Measurements from ENCODE around the gene ARHGAP24. TPM values are rescaled to one million over a fixed set of nuclear protein-coding genes. Genes with fewer than 3 reads are reported as not detected.
"Not testable (repeated sequence)": the region's sequence is repeated elsewhere in the genome, so short reads cannot be mapped to it uniquely, and the experiment has no call there.

ARHGAP24 gene
- total and polyA plus RNA-seq, 4 donors: 16.1 to 40.5 (median 24.4) TPM

DNA sequence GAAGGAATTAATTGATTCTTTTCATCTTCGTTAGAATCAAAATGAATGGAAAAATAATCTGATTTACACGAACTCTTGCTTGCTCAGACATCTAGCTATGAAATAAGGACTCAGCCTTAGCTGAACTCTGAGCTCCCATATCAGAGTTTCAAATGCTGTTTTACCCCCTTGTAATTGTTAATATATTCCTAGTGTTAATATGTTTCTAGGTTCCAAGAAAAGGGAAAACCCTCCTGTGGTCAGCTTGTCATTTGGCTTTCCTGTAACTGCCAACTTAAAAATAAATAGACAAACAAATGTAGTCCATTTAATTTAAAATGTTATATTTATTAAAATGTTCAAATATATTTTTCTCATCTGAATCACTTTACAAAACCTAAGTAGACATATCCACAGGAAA lies 432.1 kb downstream of the ARHGAP24 start:
- WGBS (ENCODE audit: insufficient coverage): no CpG with 5 or more reads among the region's 2 CpGs
- DNase-seq (ENCODE audit: low read depth in 4 of 6, low spot score in 6 of 6): no peak
- H3K4me3 ChIP-seq (ENCODE audit: low read depth, low read length): no peak overlapping the region
- H3K9me3 ChIP-seq (ENCODE audit: control insufficient read depth, insufficient read depth, low read length): no peaks in the 10 kb centered on the region
- no peaks in the 10 kb centered on the region for H3K27me3 ChIP-seq (ENCODE audit: control insufficient read depth, insufficient read depth, low read length)
- no peaks in the 10 kb centered on the region for H3K36me3 ChIP-seq (ENCODE audit: control insufficient read depth, insufficient read depth, low read length)
- H3K27ac ChIP-seq (ENCODE audit: low read depth, low read length): no peak overlapping the region
- no peaks in the 10 kb centered on the region for H3K4me1 ChIP-seq (ENCODE audit: control insufficient read depth, insufficient read depth, low read length)

DNA sequence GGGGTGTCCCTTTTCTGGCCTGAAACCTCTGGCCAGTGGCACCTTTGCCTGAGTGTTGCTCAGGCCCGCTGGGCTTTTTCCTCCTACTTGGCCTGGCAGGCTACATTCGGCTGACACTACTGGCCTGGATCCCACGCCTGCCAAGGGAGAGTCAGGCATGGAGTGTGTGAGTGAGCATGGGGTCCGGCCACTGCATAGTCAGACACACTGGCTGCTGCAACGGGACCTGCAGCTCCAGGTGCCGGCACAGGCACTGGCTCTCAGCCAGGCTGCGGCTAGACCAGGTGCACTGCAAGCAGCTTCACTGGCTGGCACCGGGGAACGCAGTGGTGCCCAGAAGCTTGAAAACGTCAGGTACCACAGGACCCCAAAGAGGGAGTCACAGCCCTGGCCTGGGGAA lies 434.9 kb downstream of the ARHGAP24 start:
- H3K27me3 ChIP-seq (ENCODE audit: control insufficient read depth, insufficient read depth, low read length): no peaks in the 10 kb centered on the region
- no peaks in the 10 kb centered on the region for H3K36me3 ChIP-seq (ENCODE audit: control insufficient read depth, insufficient read depth, low read length)
- no peak for DNase-seq (ENCODE audit: low read depth in 4 of 6, low spot score in 6 of 6)
- no peaks in the 10 kb centered on the region for H3K9me3 ChIP-seq (ENCODE audit: control insufficient read depth, insufficient read depth, low read length)
- no peak overlapping the region for H3K4me3 ChIP-seq (ENCODE audit: low read depth, low read length)
- H3K4me1 ChIP-seq (ENCODE audit: control insufficient read depth, insufficient read depth, low read length): no peaks in the 10 kb centered on the region
- H3K27ac ChIP-seq (ENCODE audit: low read depth, low read length): no peak overlapping the region
- 81% methylated on average over 10 of the region's 10 CpGs for WGBS (ENCODE audit: insufficient coverage)

DNA sequence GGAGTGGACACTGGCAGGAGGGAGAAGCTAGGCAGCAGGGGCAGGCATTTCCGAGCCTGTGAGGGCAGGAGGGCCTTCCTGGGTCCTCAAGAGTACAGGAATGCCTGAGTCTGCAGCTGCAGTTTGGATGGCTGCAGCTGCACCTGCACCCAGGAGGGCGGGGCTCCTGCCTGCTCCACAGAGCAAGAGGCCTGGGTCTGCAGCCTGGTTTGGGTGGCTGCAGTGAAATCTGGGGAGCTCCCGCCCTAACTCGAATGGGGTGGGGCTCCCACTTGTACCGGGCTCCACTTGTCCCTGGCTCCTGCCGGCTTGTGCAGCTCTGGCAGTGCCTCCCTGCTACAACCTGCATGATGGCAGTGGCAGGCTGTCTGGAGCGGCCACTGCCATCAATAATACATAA lies 436.0 kb downstream of the ARHGAP24 start:
- DNase-seq (ENCODE audit: low read depth in 4 of 6, low spot score in 6 of 6): no peak
- H3K4me3 ChIP-seq (ENCODE audit: low read depth, low read length): no peak overlapping the region
- 76% methylated on average over 6 of the region's 7 CpGs for WGBS (ENCODE audit: insufficient coverage)
- H3K9me3 ChIP-seq (ENCODE audit: control insufficient read depth, insufficient read depth, low read length): no peaks in the 10 kb centered on the region
- no peaks in the 10 kb centered on the region for H3K36me3 ChIP-seq (ENCODE audit: control insufficient read depth, insufficient read depth, low read length)
- H3K27me3 ChIP-seq (ENCODE audit: control insufficient read depth, insufficient read depth, low read length): no peaks in the 10 kb centered on the region
- no peaks in the 10 kb centered on the region for H3K4me1 ChIP-seq (ENCODE audit: control insufficient read depth, insufficient read depth, low read length)
- no peak overlapping the region for H3K27ac ChIP-seq (ENCODE audit: low read depth, low read length)

GRCh38 chr4:85913931-85914694 lies 439.2 kb downstream of the ARHGAP24 start:
- WGBS (ENCODE audit: insufficient coverage): no CpG with 5 or more reads among the region's 5 CpGs
- no peaks in the 10 kb centered on the region for H3K4me1 ChIP-seq (ENCODE audit: control insufficient read depth, insufficient read depth, low read length)
- H3K9me3 ChIP-seq (ENCODE audit: control insufficient read depth, insufficient read depth, low read length): no peaks in the 10 kb centered on the region
- DNase-seq (ENCODE audit: low read depth in 4 of 6, low spot score in 6 of 6): no peak
- H3K36me3 ChIP-seq (ENCODE audit: control insufficient read depth, insufficient read depth, low read length): no peaks in the 10 kb centered on the region
- no peak overlapping the region for H3K27ac ChIP-seq (ENCODE audit: low read depth, low read length)
- no peak overlapping the region for H3K4me3 ChIP-seq (ENCODE audit: low read depth, low read length)
- H3K27me3 ChIP-seq (ENCODE audit: control insufficient read depth, insufficient read depth, low read length): no peaks in the 10 kb centered on the region

DNA sequence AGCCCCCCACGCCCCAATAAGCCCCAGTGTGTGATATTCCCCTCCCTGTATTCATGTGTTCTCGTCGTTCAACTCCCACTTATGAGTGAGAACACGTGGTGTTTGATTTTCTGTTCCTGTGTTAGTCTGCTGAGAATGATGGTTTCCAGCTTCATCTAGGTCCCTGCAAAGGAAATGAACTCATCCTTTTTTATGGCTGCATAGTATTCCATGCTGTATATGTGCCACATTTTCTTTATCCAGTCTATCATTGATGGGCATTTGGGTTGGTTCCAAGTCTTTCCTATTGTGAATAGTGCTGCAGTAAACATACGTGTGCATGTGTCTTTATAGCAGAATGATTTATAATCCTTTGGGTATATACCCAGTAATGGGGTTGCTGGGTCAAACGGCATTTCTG lies 440.6 kb downstream of the ARHGAP24 start:
- H3K9me3 ChIP-seq (ENCODE audit: control insufficient read depth, insufficient read depth, low read length); H3K27ac ChIP-seq (ENCODE audit: low read depth, low read length); H3K27me3 ChIP-seq (ENCODE audit: control insufficient read depth, insufficient read depth, low read length); DNase-seq (ENCODE audit: low read depth in 4 of 6, low spot score in 6 of 6); H3K4me1 ChIP-seq (ENCODE audit: control insufficient read depth, insufficient read depth, low read length); H3K36me3 ChIP-seq (ENCODE audit: control insufficient read depth, insufficient read depth, low read length); H3K4me3 ChIP-seq (ENCODE audit: low read depth, low read length): not testable (repeated sequence)
- 83% methylated on average over 1 of the region's 6 CpGs for WGBS (ENCODE audit: insufficient coverage)

DNA sequence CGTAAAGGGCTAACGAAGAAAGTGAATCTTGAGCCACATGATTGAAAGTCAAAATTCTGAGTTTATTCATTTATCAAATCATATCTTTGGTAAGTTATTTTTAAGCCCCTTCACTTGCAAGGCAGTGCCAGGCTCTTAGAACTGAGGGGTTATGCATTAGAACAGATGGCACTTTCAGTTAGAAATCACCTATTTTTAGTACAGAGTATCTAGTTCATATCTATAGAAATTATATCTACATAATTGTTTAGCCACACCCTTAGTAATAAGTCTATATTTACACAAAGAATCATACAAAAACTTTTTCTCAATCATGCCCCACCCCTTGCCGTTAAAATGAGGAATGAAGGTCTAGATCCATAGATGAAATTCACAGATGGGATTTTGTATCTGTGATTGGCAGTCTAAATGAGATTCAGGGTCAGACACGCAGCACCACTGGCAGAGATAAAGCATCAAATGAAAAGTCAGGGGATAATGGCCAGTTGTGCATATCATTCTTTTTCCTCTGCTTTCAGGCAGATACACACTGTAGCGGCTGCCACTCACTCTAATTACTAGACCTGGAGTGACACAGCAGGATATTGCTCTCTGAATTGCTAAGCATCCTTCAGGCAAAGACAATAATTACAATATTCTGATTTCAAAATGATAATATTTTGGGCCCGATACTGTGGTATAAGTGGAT lies 444.4 kb downstream of the ARHGAP24 start:
- Histone ChIP-seq H3K4me1 (ENCODE audit: control insufficient read depth, insufficient read depth, low read length) (no peaks in the 10 kb centered on the region), H3K36me3 (ENCODE audit: control insufficient read depth, insufficient read depth, low read length) (no peaks in the 10 kb centered on the region), H3K4me3 (ENCODE audit: low read depth, low read length) (no peak overlapping the region), H3K27ac (ENCODE audit: low read depth, low read length) (no peak overlapping the region), H3K27me3 (ENCODE audit: control insufficient read depth, insufficient read depth, low read length) (no peaks in the 10 kb centered on the region), H3K9me3 (ENCODE audit: control insufficient read depth, insufficient read depth, low read length) (no peaks in the 10 kb centered on the region)
- peak in 1 of 6 donors; percentile 42 for DNase-seq (ENCODE audit: low read depth in 4 of 6, low spot score in 6 of 6)
- 67% methylated on average over 1 of the region's 6 CpGs for WGBS (ENCODE audit: insufficient coverage)

GRCh38 chr4:85925071-85925470 lies 450.1 kb downstream of the ARHGAP24 start:
- no peak overlapping the region for H3K4me3 ChIP-seq (ENCODE audit: low read depth, low read length)
- no peak overlapping the region for H3K27ac ChIP-seq (ENCODE audit: low read depth, low read length)
- no peaks in the 10 kb centered on the region for H3K36me3 ChIP-seq (ENCODE audit: control insufficient read depth, insufficient read depth, low read length)
- WGBS (ENCODE audit: insufficient coverage): 70% methylated on average over 4 of the region's 6 CpGs
- H3K4me1 ChIP-seq (ENCODE audit: control insufficient read depth, insufficient read depth, low read length): peaks cover 4% of the 10 kb centered on the region
- DNase-seq (ENCODE audit: low read depth in 4 of 6, low spot score in 6 of 6): no peak
- no peaks in the 10 kb centered on the region for H3K27me3 ChIP-seq (ENCODE audit: control insufficient read depth, insufficient read depth, low read length)
- H3K9me3 ChIP-seq (ENCODE audit: control insufficient read depth, insufficient read depth, low read length): no peaks in the 10 kb centered on the region

GRCh38 chr4:85928775-85929591 lies 454.0 kb downstream of the ARHGAP24 start:
- Histone ChIP-seq H3K27me3 (ENCODE audit: control insufficient read depth, insufficient read depth, low read length) (no peaks in the 10 kb centered on the region), H3K27ac (ENCODE audit: low read depth, low read length) (no peak overlapping the region), H3K4me3 (ENCODE audit: low read depth, low read length) (no peak overlapping the region), H3K36me3 (ENCODE audit: control insufficient read depth, insufficient read depth, low read length) (no peaks in the 10 kb centered on the region), H3K4me1 (ENCODE audit: control insufficient read depth, insufficient read depth, low read length) (peaks cover 12% of the 10 kb centered on the region), H3K9me3 (ENCODE audit: control insufficient read depth, insufficient read depth, low read length) (no peaks in the 10 kb centered on the region)
- WGBS (ENCODE audit: insufficient coverage): 83% methylated on average over 1 of the region's 5 CpGs
- peak in 1 of 6 donors; percentile 24 for DNase-seq (ENCODE audit: low read depth in 4 of 6, low spot score in 6 of 6)

- H3K27ac ChIP-seq (ENCODE audit: low read depth, low read length): no peak overlapping the region
- 7% methylated on average over 3 of the region's 10 CpGs for WGBS (ENCODE audit: insufficient coverage)
- H3K36me3 ChIP-seq (ENCODE audit: control insufficient read depth, insufficient read depth, low read length): no peaks in the 10 kb centered on the region
- H3K4me3 ChIP-seq (ENCODE audit: low read depth, low read length): peak overlapping the region; percentile 2
- no peaks in the 10 kb centered on the region for H3K9me3 ChIP-seq (ENCODE audit: control insufficient read depth, insufficient read depth, low read length)
- no peaks in the 10 kb centered on the region for H3K27me3 ChIP-seq (ENCODE audit: control insufficient read depth, insufficient read depth, low read length)
- peak in 5 of 6 donors; percentile 23 to 83 (median 38) for DNase-seq (ENCODE audit: low read depth in 4 of 6, low spot score in 6 of 6)
- peaks cover 12% of the 10 kb centered on the region for H3K4me1 ChIP-seq (ENCODE audit: control insufficient read depth, insufficient read depth, low read length)
These were observed 455.2 kb downstream of the ARHGAP24 start for GRCh38 chr4:85929961-85930665.
